Neural cell (in vitro differentiated cells): ENCODE results near the gene NAGA. TPM values are rescaled to one million over a fixed set of nuclear protein-coding genes. Genes with fewer than 3 reads are reported as not detected.

ENCODE experiments used
- polyA plus RNA-seq: library from polyadenylated mRNA; depleted of rRNA; stranded (reverse); fragments of >200 nt; gene quantifications from 2 replicates; pipeline ENCODE4 v1.2.3, GENCODE V29; 2014
- small RNA-seq, 3 experiments: library from RNA; depleted of rRNA; stranded (forward); fragments of <200 nt; gene quantifications; one replicate each; pipeline ENCODE3, GENCODE V24; 2012

Gene NAGA
- polyA plus RNA-seq, 1 donor from 2014 or later, result 8.8 TPM

Small RNA genes within 50 kb of the gene (small RNA-seq; reads per million reads assigned to genes)
- gene SNORD13P1, result 0 reads per million in 3 experiments

Other genes starting within 250 kb of the NAGA start
- gene SREBF2, start 237.7 kb downstream of the NAGA start, polyA plus RNA-seq, result 73.0 and 87.3 TPM in 2 replicates
- 0.62 and 2.2 TPM in 2 replicates for gene SHISA8, start 155.7 kb downstream of the NAGA start, polyA plus RNA-seq
- gene TNFRSF13C, start 144.0 kb downstream of the NAGA start, polyA plus RNA-seq, result 0.12 and 0.34 TPM in 2 replicates
- 1.7 and 2.1 TPM in 2 replicates for gene CENPM, start 123.7 kb downstream of the NAGA start, polyA plus RNA-seq
- 167 and 177 TPM in 2 replicates for gene SEPTIN3, start 101.4 kb downstream of the NAGA start, polyA plus RNA-seq
- gene WBP2NL, start 72.0 kb downstream of the NAGA start, polyA plus RNA-seq, result not detected in 2 replicates
- gene PHETA2, start 3.4 kb upstream of the NAGA start, polyA plus RNA-seq, result 0.22 and 0.42 TPM in 2 replicates
- gene SMDT1, start 8.9 kb upstream of the NAGA start, polyA plus RNA-seq, result 42.8 and 44.0 TPM in 2 replicates
- gene NDUFA6, start 20.0 kb upstream of the NAGA start, polyA plus RNA-seq, result 225 and 273 TPM in 2 replicates
- gene CYP2D6, start 60.0 kb upstream of the NAGA start, polyA plus RNA-seq, result 11.5 and 14.2 TPM in 2 replicates
- gene TCF20, start 199.8 kb upstream of the NAGA start, polyA plus RNA-seq, result 21.9 and 27.5 TPM in 2 replicates